OCI-LY3 (cell line): ENCODE results near the gene ARHGAP26.

Experiments
- H2AFZ ChIP-seq: fragments of 200-600, 300-600 bp; shearing (Covaris generic); 2 replicates; pipeline ENCODE4 v1.6.0; 2014; ENCODE audit warnings: antibody characterized with exemption, low read depth, low read length
- H3K27ac ChIP-seq: fragments of 200-600, 300-600 bp; sonication (generic); 2 replicates; pipeline ENCODE4 v1.5.1; 2014; ENCODE audit warnings: mild to moderate bottlenecking, low read length, moderate library complexity, mixed read lengths
- H3K27me3 ChIP-seq: fragments of 200-600, 300-600 bp; sonication (generic); 2 replicates; pipeline ENCODE4 v1.6.1; 2014; ENCODE audit warnings: low read depth, low read length, mixed read lengths
- H3K36me3 ChIP-seq: fragments of 200-600, 300-600 bp; sonication (generic); replicated peaks from 2 replicates; pipeline ENCODE3; 2014; ENCODE audit warnings: low read depth, low read length, mixed read lengths
- H3K4me1 ChIP-seq: fragments of 300-600, 200-600 bp; sonication (generic); 2 replicates; pipeline ENCODE4 v1.6.1; 2014; ENCODE audit warnings: low read length, mixed read lengths
- H3K4me2 ChIP-seq: fragments of 200-600, 300-600 bp; sonication (generic); 2 replicates; pipeline ENCODE4 v1.6.1; 2014; ENCODE audit warnings: low read length, mixed read lengths
- H3K4me3 ChIP-seq: fragments of 300-600, 200-600 bp; sonication (generic); 2 replicates; pipeline ENCODE4 v1.5.1; 2014; ENCODE audit warnings: antibody characterized with exemption, mild to moderate bottlenecking, low read length, moderate library complexity
- H3K79me2 ChIP-seq: fragments of 300-600, 200-600 bp; shearing (Covaris generic); 2 replicates; pipeline ENCODE4 v1.6.1; 2014; ENCODE audit warnings: mild to moderate bottlenecking, low read length, mixed read lengths
- H3K9ac ChIP-seq: fragments of 300-600, 200-600 bp; shearing (Covaris generic); 2 replicates; pipeline ENCODE4 v1.6.0; 2014; ENCODE audit warnings: mild to moderate bottlenecking, low read length, moderate library complexity
- H3K9me3 ChIP-seq: fragments of 200-600, 300-600 bp; shearing (Covaris generic); 2 replicates; pipeline ENCODE4 v1.6.1; 2014; ENCODE audit warnings: low read length, mixed read lengths; ENCODE audit not compliant: insufficient read depth
- H4K20me1 ChIP-seq: fragments of 200-600, 300-600 bp; sonication (generic); 2 replicates; pipeline ENCODE4 v1.6.1; 2016; ENCODE audit warnings: low read length, mixed read lengths; ENCODE audit not compliant: insufficient read depth
- CTCF ChIP-seq: fragments of 200-600, 300-600 bp; sonication (generic); IDR thresholded peaks from 2 replicates; pipeline ENCODE4 v1.5.1; 2014; ENCODE audit warnings: antibody characterized with exemption, low read length, low read depth
- EZH2phosphoT487 ChIP-seq: fragments of 200-600 bp; shearing (Covaris generic); IDR thresholded peaks from 2 replicates; pipeline ENCODE4 v1.6.1; 2018; ENCODE audit warnings: antibody characterized with exemption, mixed run types, low read depth

Gene ARHGAP26

GRCh38 chr5:142814122-142814521, 43.9 kb downstream of the ARHGAP26 start:
- TF ChIP-seq CTCF (no peak), EZH2phosphoT487 (no peak)
- Histone ChIP-seq H3K36me3 (no peaks in the 10 kb centered on the region), H2AFZ (no peak overlapping the region), H3K27ac (no peak overlapping the region), H3K4me1 (no peaks in the 10 kb centered on the region), H3K79me2 (no peaks in the 10 kb centered on the region), H3K9me3 (no peaks in the 10 kb centered on the region), H3K4me2 (no peak overlapping the region), H3K4me3 (no peak overlapping the region), H3K27me3 (no peaks in the 10 kb centered on the region), H4K20me1 (no peaks in the 10 kb centered on the region), H3K9ac (no peak overlapping the region)

DNA sequence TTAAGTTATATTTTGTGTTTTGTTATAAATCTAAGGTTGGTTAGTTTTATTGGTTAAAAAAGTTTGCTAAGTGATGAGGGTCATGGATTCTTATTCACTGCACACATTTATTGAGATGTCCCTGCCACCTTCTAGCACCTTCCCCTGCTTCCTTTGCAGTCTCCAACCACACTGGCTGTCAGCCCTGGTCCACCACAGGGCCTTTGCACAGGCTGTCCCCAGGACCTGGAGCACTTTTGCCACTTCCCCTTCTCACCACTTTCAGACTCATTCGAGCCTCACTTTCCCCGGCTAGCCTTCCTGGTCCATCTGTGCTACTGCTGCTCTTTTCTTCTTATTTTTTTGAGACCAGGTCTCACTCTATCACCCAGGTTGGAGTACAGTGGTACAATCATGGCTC, 45.3 kb downstream of the ARHGAP26 start:
- Histone ChIP-seq H3K4me2 (no peak overlapping the region), H3K4me3 (no peak overlapping the region), H4K20me1 (no peaks in the 10 kb centered on the region), H3K79me2 (no peaks in the 10 kb centered on the region), H3K4me1 (no peaks in the 10 kb centered on the region), H3K9me3 (no peaks in the 10 kb centered on the region), H3K27me3 (no peaks in the 10 kb centered on the region), H3K36me3 (no peaks in the 10 kb centered on the region), H2AFZ (no peak overlapping the region), H3K9ac (no peak overlapping the region), H3K27ac (no peak overlapping the region)
- TF ChIP-seq CTCF (no peak), EZH2phosphoT487 (no peak)

- H2AFZ ChIP-seq, result no peak overlapping the region
- TF ChIP-seq EZH2phosphoT487, result no peak
- no peak for TF ChIP-seq CTCF
- H3K4me1 ChIP-seq, result peaks cover 4% of the 10 kb centered on the region
- H3K27me3 ChIP-seq, result no peaks in the 10 kb centered on the region
- H3K4me3 ChIP-seq, result no peak overlapping the region
- no peaks in the 10 kb centered on the region for H3K9me3 ChIP-seq
- no peak overlapping the region for H3K27ac ChIP-seq
- H3K9ac ChIP-seq, result no peak overlapping the region
- H3K79me2 ChIP-seq, result no peaks in the 10 kb centered on the region
- no peaks in the 10 kb centered on the region for H3K36me3 ChIP-seq
- H3K4me2 ChIP-seq, result no peak overlapping the region
- no peaks in the 10 kb centered on the region for H4K20me1 ChIP-seq
These were observed 46.6 kb downstream of the ARHGAP26 start for GRCh38 chr5:142816531-142817430.

DNA sequence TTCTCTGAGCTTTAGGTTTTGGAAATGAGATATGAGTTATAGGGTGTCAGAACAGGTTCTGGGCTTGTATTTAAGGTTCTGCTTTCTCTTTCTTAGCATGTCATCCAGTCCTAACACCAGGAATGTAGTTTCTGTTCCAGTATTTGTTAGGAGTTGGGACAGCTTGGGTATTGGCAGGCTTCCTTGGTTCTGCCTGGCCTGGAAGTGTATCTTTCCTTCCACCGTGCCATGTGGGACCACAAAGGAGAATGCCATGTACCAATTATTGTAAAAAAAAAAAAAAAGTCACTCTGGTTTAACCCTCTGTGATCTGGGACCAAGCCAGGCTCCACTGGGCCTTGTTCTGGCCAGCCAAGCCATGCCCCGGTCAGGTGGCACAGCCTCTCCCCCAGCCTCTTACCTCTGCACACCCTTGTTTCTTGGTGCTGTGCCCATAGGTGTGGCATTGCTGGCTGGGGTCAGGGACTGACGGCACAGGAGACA, 47.8 kb downstream of the ARHGAP26 start:
- no peak overlapping the region for H3K4me2 ChIP-seq
- no peaks in the 10 kb centered on the region for H3K27me3 ChIP-seq
- no peaks in the 10 kb centered on the region for H3K9me3 ChIP-seq
- H3K4me3 ChIP-seq, result no peak overlapping the region
- H3K36me3 ChIP-seq, result no peaks in the 10 kb centered on the region
- no peaks in the 10 kb centered on the region for H3K79me2 ChIP-seq
- H3K4me1 ChIP-seq, result peaks cover 16% of the 10 kb centered on the region
- H2AFZ ChIP-seq, result no peak overlapping the region
- H4K20me1 ChIP-seq, result no peaks in the 10 kb centered on the region
- H3K27ac ChIP-seq, result no peak overlapping the region
- TF ChIP-seq CTCF (no peak), EZH2phosphoT487 (no peak)
- no peak overlapping the region for H3K9ac ChIP-seq
